Activated CD4-positive, alpha-beta T cell treated with anti-CD3 and anti-CD28 coated beads, Interleukin-2, amount 50 U/mL, for 24 hours (primary cell): Measurements from ENCODE around the gene FGD2.
"Not testable (repeated sequence)": the region's sequence is repeated elsewhere in the genome, so short reads cannot be mapped to it uniquely, and the experiment has no call there.

Source experiments
- DNase-seq, 2 donors: peaks; one replicate each; pipeline ENCODE4 v3.0.0-alpha.2; 2020; ENCODE audit warnings: low read depth in 1 of 2, low spot score in 1 of 2

Gene FGD2

DNA sequence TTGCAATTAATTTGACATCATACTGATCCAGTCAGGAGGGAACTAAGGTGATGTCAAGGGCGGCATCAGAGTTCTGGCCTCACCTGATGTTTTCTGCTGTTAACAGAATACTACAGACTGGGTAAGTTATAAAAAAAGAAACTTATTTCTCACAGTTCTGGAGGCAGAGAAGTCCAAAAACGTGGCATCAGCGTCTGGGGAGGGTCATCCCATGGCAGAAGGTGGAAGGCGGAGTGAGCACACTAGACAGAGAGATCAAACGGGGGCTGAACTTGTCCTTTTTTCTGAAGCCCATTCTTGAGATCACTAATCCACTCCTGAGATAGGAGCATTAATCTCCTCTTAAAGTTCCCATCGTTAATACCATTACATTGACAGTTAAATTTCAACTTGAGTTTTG lies 16.2 kb upstream of the FGD2 start:
- no peak for DNase-seq

DNA sequence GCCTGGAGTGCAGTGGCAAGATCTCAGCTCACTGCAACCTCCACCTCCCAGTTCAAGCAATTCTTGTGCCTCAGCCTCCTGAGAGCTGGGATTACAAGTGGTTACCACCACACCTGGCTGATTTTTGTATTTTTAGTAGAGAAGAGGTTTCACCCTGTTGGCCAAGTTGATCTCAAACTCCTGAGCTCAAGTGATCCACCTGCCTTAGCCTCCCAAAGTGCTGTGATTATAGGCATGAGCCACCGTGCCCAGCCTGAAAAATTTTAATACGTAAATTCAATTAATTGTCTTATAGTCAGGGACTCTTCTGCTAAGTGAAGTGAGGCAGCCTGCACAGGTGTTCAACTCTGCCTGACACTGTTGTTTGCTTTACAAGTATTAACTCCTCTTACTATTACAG lies 15.1 kb upstream of the FGD2 start:
- DNase-seq = not testable (repeated sequence)

DNA sequence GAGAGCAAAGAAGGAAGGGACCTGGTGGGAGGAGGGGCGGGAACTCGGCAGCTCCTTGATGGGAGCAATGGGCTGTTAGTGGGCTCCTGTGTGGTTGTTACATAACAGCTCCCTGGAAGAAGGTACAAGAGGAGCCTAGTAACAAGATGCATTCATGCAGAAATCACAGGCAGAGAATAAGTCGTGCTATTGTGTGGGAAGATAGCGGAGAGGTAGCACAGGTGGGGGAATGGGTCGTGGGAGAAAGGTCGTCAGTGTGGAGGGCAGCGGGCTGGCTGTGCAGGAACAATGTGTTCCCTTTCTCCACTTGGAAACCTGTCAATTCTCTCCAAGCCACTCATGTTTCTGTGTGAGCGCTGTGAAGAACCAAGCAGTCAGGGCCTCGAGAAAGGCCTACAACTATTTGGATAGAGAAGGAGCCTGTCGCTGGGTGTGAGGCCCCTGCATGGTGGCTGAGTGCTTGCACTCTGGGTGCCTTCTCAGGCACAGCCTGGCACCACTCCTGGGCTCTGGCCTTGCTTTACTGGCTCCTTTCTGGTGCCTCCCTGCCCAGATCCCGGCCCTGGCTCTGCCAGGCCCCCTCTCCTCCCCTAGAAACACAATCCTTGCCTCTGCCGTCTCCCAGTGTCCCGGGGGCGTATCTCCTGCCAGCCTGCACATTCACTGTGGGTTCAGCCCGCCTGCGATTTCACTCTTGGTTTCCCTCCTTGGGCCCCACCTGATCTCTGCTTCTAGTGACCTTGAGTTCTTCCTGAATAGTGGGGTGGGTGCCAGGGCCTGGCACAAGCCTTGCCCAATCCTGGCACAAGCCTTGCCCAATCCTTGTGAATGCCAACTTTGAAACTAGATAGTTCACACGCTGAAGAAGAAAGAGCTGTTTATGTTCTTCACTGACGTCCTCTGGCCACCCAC lies 7.4 kb upstream of the FGD2 start:
- DNase-seq = no peak

DNA sequence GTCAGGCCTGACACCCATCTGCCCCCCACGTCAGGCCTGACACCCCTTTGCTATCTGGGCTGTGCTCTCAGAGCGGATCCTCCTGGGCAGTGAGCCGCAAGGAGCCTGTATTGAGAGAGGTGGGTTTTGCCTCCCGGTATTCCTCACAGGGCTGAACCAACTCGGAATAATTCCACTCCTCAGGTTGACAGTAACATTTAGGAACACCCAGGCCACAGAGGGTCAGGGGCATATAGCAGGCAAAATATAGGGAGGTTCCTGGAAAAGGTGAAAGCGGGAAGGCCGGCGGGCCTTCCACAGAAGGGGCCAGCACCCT lies 6.8 kb upstream of the FGD2 start:
- DNase-seq = no peak

DNA sequence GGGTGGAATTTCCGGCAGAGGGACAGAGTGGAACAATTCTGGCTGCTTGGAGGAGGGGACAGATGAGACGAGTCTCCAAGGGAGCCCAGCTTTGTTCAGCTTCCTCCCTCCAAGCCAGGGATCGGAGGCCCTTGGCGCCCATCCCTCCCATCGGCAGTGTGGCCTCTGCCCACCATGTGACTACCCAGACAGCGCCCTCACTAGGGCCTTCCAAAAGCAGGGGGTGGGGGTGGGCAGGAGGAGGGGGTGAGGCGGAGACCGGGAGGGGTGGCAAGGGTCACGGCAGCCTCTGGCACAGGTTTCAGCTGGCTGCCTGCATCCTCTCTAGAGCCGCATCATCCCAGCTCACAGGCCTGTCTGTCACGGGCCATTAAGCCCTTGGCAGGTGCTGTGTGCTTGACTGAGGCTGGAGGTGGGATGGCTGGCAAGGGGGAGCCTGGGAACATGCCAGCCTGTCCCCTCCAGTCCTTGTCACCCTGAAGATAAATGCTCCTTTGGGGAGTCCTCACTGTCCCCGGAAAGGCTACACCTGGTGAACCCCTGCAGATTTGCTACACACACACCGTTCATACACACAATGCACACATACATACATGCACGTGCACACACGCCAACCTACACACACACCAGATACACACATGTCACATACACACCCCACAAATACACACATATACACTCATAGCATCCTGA lies 6.2 kb upstream of the FGD2 start:
- no peak for DNase-seq

DNA sequence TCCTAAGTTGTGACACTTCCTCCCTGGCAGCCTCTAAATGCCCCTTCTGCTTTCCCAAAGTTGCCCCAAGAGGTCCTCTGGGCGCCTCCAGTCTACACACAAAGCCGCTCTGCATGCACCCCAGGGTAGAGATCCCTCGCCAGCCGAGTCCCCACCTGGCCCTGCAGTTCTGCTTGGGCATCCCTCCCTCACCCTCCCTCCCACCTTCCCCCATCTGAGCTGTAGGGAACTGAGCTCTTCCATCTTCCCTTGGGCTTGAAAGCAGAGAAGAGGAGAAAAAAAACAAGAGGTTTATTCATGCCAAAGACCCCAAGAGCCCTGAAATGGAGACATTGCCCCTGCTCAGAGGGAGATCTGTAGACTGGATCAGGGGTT lies 5.7 kb upstream of the FGD2 start:
- DNase-seq = no peak

DNA sequence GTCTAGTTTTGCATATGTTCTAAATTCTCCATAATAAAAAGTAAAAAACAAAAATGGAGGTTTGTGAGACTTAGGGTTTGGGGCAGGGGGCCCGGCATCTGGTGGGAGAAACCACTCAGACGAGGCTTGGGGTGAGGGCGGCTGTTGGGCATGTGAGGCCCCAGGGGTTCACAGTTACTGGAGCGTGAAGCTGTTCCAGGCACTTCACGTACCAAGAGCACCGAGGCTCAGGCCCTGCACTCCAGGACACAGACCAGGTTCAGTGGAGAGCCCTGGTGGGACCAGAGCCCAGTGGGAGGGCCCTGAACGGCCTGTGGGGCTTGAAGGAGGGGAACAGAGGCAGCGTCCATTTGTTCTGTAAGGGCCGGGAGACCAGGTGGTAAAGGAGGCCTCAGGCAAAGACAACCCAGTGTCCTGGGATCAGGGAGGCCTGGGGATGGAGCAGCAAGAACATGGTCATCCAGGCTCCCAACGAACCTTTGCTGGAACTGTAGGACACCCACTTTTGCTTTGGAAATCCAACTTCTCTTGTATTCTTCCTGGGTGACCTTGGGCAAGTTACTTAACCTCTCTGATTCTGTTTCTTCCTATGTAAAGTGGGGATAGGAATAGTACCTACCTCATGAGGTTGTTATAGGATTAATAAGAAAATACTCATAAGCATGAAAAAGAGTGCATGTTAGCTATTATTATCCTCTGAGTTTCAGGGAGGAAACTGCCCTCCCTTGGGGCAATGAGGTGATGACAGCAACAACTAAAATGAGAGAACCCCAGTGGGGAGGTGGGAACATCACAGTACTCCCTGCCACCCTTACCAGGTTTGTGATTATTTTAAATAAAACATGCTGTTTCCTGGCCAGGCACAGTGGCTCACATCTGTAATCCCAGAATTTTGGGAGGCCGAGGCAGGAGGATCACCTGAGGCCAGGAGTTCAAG lies 1.1 kb upstream of the FGD2 start:
- DNase-seq = no peak

DNA sequence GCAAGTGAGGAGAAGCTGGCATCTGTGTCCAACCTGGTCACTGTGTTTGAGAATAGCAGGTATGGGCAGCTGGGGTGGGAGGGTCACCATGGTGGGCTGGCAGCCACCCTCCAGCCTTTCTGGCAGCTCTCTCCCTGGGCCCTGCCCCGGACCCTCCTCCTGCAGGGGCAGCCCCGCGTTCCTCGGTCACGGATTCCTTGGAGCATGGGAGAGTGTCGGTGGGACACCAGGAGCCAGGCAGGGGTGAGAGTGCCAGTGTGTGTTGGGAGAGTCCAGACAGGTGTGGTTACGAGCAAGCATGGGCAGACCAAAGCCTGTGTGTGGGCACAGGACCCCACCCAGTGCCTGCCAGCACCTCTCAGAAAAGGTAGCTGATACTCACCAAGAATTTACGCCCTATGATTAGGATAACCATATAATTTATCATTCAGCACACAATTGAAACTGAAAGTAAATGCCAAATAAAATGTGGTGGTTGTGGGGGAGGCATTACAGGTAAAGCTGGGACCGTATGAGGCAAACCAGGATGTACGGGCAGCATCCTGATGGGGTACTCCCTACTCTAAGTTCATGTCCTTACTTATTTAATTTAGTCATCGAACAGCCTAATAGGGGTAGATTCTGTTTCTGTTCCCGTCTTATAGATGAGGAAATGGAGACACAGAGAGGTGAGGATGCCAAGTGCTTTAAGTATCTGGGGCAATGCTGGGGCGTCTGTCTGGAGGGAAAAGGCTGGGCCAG lies 542 bp downstream of the FGD2 start:
- DNase-seq = no peak

DNA sequence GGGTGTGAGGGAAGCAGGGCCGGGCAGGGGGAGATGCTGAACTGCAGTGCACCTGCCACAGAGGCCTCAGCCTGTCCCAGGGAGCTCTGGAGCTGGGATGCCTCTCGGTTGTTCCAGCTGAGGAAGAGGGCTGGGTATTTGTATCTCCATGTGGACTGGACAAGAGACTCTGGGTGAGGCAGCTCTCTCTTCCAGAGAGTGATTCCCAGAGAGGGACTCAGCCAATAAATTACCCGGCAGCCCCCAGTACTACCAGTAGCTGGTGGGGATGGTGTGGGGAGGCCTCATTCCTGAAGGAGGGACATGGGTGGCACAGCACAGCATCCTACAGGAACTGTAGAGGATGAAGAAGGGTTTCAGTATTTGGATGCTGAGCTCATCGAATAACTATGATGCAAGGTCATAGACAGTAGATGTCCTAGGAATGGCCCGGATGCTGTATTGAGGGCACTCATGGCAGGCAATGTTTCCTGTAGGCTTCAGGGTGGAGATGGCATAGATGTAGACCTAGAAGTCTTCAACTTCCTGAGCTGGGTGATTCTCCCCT lies 1.4 kb downstream of the FGD2 start:
- no peak for DNase-seq

DNA sequence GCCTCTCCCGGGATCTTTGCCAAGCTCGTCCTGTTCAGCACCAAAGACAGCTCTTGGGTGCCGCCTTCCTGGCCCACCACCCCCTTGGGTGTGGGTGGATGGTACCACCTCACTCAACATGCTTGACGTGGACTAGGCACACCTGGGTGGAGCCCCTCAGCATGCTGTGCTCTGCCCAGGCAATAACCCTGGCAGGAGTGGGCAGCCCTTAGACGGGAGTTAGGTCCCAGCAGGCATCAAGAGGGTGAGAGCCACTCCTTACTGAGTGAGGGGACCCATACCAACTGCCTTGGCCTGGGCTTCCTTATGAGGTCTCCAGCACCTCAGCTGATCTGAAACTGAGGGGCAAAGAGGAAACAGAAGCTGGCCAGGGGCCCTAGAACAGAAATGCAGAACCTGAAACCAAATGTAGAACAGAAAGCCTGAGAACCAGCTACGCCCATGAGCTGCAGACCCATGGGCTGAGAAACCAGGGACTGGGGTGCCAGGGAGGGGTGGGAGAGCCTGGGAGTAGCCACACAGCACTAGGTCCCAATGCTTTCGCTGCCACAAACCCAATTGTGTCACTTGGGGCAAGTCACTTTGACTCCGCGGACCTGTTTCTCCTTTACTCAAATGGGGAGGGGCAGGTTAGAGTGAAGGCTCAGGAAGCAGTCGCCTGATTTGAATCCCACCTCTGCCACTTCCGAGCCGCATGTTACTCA lies 2.0 kb downstream of the FGD2 start:
- no peak for DNase-seq

DNA sequence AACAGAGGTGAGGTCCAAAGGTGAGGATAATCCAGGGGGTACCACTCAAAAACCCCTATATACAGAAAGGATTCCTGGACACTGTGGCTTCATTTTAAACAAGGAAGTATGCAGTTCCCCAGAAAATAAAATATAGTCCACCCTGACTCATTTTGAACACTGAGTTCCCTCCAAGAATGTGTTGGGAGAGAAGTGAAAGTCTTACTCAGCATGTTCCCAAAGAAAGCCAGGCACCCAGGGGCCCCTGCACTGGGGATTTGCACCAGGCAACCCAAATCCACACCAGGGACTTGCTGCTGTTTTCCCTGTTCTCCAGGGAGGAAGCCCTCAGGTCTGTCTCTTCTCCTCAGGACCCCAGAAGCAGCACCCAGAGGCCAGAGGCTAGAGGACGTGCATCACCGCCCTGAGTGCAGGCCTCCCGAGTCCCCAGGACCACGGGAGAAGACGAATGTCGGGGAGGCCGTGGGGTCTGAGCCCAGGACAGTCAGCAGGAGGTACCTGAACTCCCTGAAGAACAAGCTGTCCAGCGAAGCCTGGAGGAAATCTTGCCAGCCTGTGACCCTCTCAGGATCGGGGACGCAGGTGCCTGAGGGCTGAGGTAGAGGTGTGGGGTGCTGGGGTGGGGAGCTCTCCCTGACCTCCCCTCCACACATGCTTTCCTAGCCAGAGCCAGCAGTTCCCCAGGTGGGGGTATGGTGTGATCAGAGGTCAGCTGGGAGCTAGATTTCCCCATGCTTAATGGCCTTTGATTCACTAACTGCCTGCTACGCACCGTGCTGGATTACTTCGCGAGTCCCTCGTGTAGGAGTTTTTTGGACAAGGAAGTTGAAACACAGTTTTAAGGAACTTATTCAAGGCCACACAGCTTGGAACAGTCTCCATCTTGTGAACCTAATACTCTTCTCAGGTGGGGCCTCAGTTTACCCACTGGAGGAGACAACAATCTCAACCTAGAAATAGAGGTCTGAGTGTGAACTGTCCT lies 3.3 kb downstream of the FGD2 start:
- no peak for DNase-seq

DNA sequence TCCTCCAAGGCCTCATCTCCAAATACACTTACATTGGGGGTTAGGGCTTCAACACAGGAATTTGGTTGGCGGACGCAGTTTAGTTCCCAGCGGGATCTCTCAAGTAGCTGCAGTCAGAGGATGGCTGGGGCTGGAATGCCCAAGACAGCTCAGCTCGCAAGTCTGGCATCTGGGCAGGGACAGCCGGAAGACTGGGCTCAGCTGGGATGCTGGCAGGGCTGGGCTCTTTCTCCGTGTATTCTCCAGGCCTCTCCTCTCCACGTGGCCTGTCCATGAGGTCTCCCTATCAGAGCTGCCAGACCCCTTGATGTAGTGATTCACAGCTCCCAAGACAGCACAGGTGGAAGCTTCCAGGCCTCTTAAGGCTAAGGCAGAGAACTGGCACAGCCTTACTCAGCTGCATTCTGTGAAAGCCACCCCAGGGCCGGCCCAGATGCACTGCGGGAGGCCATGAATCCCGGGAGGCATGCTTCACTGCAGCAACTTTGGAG lies 5.0 kb downstream of the FGD2 start:
- no peak for DNase-seq

DNA sequence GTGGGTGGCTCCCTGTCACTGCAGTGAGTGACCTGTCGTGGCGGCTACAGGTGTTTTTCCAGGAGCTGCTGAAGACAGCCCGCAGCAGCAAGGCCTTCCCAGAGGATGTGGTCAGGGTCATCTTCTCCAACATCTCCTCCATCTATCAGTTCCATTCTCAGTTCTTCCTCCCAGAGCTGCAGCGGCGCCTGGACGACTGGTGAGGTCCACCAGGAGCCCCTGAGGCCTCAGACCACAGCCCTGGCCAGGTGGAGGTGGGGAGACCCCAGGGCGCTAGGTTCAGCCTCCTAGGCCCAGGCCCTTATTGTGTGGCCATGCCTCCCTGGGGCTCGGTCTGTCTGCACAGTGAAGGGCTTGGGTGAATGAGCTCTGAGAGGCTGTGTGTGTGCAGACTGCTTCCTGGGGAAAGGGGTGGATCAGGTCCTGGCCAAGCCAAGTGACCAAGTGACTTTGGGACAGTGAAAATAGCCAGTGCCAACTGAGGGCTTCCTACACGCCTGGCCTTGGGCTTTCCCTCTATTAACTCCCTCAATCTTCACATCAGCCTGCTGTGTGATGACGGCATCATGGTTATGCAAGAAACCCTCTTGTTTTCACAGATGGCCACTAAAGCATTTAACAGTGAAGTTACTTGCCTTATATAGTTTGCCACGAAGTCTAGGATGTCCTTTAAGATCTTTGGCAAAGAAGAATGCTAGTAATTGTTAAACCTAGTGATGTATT lies 6.4 kb downstream of the FGD2 start:
- DNase-seq = no peak

DNA sequence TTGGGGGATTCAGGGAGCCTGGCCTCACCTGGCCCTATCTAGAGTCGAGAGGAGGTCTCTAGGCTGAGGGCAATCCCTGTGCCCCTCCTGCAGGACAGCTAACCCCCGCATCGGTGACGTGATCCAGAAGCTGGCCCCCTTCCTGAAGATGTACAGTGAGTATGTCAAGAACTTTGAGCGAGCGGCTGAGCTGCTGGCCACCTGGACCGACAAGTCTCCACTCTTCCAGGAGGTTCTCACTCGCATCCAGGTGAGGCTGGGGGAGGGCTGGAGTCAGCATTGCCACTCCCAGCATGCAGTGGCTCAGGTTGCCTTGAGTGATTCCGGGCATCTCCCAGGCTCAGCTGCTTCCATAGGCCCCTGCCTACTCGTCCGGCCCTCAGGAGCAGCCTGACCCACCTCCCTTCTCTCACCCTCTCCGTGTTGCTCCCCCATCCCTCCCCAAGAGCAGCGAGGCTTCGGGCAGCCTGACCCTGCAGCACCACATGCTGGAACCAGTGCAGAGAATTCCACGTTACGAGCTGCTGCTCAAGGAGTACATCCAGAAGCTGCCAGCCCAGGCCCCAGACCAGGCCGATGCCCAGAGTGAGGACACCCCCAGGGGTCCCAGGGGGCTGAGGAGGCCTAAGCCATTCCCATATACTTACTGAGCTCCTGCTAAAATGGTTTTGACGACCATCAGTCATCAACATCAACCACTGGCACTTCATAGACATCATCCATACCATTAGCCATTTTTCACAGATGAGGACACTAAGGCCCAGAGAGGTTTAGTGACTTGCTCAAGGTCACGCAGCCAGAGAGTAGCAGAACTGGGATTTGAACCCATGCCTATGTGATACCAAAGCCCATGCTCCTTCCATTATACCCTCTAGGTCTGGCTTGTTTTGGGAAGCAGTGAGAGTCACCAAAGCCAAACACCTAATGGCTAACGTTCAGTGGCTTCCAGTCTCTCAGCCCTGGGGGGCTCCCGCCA lies 8.3 kb downstream of the FGD2 start:
- DNase-seq = no peak

DNA sequence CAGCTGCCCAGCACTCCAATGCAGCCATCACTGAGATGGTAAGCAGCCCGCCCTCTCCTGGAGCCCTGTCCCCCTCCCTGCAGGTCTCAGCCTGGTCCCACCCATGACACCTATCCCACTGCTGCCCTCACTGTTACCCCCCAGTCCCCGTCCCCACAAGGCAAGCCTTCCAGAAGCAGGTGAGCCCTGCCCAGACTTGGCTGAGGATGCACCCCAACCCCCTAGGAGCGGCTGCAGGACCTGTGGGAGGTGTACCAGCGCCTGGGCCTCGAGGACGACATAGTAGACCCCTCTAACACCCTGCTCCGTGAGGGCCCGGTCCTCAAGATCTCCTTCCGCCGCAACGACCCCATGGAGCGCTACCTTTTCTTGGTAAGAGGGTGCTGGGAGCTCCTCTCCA lies 9.2 kb downstream of the FGD2 start:
- DNase-seq = no peak

DNA sequence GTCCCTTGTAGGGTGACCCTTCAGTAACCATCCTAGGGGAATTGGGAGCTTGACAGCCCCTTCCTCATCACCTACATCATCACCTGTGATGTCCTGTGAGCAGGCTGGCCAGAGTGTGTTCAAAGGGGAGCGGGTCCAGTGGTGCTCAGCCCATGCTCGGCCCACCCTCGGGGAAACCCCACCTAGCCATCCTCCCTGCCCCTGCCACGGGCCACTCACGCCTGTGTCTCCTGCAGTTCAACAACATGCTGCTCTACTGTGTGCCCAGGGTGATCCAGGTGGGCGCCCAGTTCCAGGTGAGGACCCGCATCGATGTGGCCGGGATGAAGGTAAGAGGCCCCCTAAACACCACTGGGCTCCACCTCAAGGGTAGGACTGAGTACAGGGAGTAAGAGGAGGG lies 10.1 kb downstream of the FGD2 start:
- no peak for DNase-seq

DNA sequence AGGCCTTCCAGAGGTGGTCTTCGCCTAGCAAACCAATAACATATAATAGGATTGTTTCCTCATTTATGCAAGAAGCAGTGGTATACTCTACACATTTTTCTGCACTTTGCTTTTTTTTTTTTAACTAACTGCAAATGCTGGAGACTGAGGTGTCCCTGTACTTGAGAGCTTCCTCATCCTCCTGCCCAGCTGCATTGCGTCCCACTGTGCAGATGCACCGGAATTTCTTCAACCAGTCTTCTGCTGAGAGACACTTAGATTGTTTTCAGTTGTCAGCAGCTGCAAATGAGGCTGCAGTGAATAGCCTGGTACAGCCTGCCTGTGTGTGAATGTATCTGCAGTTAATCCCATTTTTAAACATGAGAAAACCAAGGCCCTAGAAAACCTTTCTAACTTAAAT lies 11.5 kb downstream of the FGD2 start:
- no peak for DNase-seq
